Hematopoietic multipotent progenitor cell treated with erythropoietin and hydrocortisone succinate and interleukin-3 and kit ligand, for 15 days (in vitro differentiated cells): ENCODE results near the gene PASK.
"Not testable (repeated sequence)": the region's sequence is repeated elsewhere in the genome, so short reads cannot be mapped to it uniquely, and the experiment has no call there.

Experiments
- DNase-seq: peaks from one replicate; pipeline ENCODE4 v3.0.0-alpha.2; 2015; ENCODE audit warnings: low spot score

PASK gene

GRCh38 chr2:241104611-241105010 lies 44.7 kb downstream of the PASK start:
- DNase-seq: not testable (repeated sequence)

DNA sequence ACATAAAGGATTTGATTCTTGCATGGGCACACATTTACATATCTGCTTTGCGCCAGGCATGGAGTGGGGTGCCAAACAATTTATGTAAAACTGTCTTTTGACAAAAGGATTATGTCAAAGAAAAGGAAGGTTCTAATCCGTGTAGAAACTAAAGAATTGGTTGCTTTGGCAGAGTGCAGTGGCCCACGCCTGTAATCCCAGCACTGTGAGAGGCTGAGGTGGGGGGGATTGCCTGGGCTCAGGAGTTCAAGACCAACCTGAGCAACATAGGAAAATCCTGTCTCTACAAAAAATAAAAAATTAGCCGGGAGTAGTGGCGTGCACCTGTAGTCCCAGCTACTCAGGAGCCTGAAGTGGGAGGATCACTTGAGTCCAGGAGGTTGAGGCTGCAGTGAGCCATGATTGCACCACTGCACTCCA lies 46.1 kb downstream of the PASK start:
- no peak for DNase-seq

- DNase-seq: peak; percentile 85
Measured at GRCh38 chr2:241102239-241102803, 47.0 kb downstream of the PASK start, which contains the start of gene MTERF4. TSS of gene MTERF4 (minus strand) at chr2:241102287. CDS start at chr2:241102273, 14 bp downstream.

GRCh38 chr2:241099246-241099645 lies 50.0 kb downstream of the PASK start:
- DNase-seq: no peak

DNA sequence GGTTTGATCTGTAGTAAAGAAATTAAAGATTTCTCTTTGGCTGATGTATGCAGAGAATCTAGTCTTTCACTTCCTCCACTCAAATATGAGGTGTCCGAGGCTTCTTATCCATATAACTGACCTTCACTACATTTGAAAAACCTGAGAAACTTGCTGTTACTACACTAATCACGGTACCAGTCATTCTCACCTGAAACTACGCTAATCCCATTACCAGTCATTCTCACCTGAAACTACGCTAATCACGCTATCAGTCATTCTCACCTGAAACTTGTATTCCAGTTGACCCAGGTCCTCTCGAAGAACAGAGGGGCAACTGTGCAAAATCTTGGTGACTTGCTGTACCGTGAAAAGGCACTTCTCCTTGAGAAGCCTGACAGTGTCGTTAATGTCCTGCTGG lies 52.3 kb downstream of the PASK start:
- no peak for DNase-seq

DNA sequence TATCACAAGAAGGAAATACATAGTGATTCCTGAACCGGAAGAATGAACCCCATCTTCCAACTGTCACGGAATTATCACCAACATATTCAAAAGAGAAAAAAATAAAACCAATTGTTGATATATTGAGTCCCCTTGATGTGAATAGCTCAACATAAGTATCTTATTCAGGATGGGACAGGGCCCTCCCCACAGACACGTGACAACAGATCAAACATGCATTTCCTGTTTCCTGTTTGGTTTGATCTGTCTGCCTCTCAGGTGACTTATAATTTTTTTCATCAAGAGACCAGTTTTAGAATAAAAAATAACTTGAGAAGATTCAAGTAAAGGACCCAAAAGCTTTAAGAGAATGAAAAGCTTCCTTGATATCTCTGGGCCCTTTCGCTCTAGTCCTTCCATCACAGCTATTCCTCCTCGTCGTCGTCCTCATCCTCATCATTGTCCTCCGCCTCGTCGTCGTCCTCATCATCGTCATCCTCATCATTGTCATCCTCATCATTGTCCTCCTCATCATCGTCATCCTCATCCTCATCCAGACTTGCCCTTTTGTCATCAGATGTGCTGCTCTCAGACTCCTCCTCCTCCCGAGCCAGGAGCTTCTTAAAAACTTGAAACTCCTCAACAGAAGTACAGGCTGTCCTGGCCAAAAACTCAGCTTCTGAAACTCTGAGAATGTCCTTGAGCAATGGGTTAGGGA lies 53.5 kb downstream of the PASK start:
- no peak for DNase-seq

GRCh38 chr2:241094924-241095420 lies 54.3 kb downstream of the PASK start:
- no peak for DNase-seq

DNA sequence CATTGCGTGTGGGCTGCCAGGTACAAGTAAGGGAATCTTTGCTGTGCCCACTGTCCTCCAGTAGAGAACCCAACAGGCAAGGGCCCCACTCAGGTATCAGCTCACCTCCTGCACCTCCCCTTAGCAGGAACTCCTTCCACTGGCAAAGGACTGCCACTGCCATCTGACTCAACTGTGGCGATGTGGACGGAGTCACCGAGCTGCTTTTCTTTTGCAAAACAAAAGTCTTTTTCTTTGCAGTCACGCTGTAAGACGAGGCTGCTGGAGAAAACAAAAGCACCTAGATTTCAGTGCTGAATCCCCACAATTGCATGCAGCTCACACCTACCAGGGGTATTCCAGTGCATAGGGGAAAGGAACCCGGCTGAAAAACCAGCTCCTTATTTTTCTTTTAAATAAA lies 55.1 kb downstream of the PASK start:
- DNase-seq: no peak

DNA sequence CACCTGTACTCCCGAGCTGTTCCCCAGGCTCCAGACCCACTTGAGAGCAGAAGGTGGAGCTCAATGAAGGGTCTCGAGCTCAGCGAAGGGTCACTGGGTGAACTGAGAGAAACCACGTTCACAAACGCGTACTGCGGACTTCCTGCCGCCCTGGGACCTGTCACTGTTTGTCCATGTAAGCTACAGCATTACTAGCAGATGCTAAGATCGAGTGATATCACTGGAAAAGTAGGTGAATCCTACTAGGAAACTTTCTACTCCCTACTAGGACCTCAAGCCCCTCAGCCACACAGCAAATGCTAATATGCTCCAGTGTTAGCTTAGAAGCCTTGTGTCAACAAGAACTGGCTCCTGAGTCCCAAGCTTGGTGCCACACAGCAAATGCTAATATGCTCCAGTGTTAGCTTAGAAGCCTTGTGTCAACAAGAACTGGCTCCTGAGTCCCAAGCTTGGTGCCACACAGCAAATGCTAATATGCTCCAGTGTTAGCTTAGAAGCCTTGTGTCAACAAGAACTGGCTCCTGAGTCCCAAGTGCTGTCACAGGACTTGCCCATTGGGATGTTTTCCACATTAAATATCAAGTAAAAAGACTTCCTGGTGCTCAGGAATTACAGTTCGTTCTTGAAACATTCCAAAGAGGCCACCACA lies 56.0 kb downstream of the PASK start:
- DNase-seq: not testable (repeated sequence)

- no peak for DNase-seq
Measured at GRCh38 chr2:241092677-241093076, 56.6 kb downstream of the PASK start.

- DNase-seq: no peak
Measured at GRCh38 chr2:241091734-241092445, 57.4 kb downstream of the PASK start.

DNA sequence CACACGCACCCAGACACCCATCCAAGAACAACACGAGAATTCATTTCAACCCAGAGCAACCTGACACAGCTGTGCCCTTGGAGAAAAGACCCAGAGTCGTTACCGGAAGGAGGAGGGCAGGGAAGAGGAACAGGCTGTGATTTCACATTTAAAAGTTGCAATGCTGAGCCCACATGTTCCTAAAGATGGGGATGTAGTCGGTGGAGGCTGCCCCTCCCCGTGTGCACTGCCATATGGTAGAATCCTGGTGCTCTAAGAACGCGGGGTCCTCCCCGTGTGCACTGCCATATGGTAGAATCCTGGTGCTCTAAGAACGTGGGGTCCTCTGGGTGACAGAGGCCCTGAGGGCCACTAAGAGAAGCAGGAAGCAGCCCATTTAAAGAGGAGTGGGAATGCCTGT lies 58.1 kb downstream of the PASK start:
- DNase-seq: no peak

- DNase-seq: no peak
Measured at GRCh38 chr2:241088791-241089732, 60.2 kb downstream of the PASK start.

DNA sequence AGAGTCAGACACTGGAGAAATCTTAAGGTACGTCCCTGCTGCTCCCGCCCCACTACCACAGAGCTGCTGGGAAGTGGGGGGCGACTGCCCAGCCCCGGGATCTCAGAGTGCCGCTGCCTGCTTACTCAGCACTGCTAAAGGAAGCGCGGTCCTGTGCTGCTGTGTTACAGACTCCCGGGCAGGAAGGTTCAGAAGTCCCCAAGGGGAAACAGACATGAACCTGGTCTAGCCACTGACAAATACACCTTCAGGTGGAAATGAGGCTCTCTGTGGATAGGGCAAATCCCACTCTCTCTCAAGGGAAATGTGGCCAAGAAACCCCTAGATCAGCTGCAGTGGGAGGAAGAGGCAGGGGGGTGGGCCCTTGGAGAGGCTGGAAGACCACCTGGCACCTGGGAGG lies 60.9 kb downstream of the PASK start:
- DNase-seq: no peak

- no peak for DNase-seq
Measured at GRCh38 chr2:241087420-241088268, 61.6 kb downstream of the PASK start.

DNA sequence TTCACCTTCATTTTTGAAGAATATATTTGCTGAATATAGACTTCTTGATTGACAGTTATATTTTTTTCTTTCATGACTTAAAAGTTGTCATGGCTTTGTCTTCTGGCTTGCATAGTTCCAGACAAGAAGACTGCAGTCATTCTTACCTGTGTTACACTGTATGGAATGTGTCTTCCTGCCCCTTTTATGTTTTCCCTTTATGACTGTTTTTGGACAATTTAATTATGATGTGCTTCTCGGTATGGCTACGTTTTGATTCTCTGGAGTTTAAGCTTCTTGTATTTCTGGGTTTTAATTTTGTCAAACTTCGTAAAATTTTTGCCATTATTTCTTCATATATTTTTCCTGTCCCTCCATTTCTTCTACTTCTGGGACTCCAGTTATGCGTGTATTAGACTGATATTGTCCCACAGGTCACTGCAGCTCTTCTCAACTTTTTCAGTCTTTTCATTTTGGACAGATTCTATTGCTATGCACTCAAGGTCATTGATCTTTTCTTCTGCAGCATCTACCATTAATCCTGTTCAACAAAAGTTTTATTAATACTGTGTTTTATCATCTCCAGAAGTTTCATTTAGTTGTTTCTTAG lies 64.3 kb downstream of the PASK start:
- no peak for DNase-seq

GRCh38 chr2:241083091-241083415 lies 66.2 kb downstream of the PASK start:
- no peak for DNase-seq

GRCh38 chr2:241082341-241083090 lies 66.8 kb downstream of the PASK start:
- no peak for DNase-seq

- no peak for DNase-seq
Measured at GRCh38 chr2:241081643-241082340, 67.5 kb downstream of the PASK start.
